ENCODE data around the gene SLC16A5. TPM values are rescaled to one million over a fixed set of nuclear protein-coding genes. Genes with fewer than 3 reads are reported as not detected.

The SLC16A5 gene
- total and polyA plus RNA-seq, 3 donors from 2014 or later: 6.4 to 11.1 (median 6.9) TPM

DNA sequence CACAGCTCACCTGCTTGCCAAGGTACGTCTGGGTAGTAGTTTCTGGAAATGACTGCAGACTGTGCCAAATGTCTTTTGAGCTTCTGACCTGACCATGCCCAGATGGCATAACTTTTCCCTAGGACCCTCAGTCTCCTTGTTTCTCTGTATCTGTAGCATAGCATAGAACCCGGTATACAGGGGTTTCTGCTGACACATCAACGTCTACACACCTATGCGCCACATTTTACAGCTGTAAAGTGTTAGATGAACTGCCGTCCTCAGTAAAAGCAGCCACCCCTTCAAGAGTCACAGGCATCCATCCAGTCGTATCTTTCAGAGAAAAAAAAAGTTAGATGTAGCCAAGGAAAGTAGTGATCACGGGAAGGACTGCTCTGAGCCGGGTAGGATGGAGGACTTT, 23.3 kb upstream of the SLC16A5 start:
- H3K27ac ChIP-seq: no peak overlapping the region
- 81 to 82% methylated on average over 8 of the region's 8 CpGs for WGBS, 2 donors
- DNase-seq: no peak
- no peak overlapping the region for H3K4me3 ChIP-seq
- intact Hi-C loops (cut with DNase I; ENCODE audit: low total_unique reads): no loop called here
- no peaks in the 10 kb centered on the region for H3K9me3 ChIP-seq
- H3K4me1 ChIP-seq: peaks cover 9% of the 10 kb centered on the region
- TF ChIP-seq, protein P1, sequence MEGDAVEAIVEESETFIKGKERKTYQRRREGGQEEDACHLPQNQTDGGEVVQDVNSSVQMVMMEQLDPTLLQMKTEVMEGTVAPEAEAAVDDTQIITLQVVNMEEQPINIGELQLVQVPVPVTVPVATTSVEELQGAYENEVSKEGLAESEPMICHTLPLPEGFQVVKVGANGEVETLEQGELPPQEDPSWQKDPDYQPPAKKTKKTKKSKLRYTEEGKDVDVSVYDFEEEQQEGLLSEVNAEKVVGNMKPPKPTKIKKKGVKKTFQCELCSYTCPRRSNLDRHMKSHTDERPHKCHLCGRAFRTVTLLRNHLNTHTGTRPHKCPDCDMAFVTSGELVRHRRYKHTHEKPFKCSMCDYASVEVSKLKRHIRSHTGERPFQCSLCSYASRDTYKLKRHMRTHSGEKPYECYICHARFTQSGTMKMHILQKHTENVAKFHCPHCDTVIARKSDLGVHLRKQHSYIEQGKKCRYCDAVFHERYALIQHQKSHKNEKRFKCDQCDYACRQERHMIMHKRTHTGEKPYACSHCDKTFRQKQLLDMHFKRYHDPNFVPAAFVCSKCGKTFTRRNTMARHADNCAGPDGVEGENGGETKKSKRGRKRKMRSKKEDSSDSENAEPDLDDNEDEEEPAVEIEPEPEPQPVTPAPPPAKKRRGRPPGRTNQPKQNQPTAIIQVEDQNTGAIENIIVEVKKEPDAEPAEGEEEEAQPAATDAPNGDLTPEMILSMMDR (IDR thresholded peaks at IDR 0.05): no peak
- no peak for TF ChIP-seq POLR2A (IDR thresholded peaks at IDR 0.05)
- no peaks in the 10 kb centered on the region for H3K36me3 ChIP-seq (ENCODE audit: low read depth, missing control alignments)
- H3K27me3 ChIP-seq: no peaks in the 10 kb centered on the region

DNA sequence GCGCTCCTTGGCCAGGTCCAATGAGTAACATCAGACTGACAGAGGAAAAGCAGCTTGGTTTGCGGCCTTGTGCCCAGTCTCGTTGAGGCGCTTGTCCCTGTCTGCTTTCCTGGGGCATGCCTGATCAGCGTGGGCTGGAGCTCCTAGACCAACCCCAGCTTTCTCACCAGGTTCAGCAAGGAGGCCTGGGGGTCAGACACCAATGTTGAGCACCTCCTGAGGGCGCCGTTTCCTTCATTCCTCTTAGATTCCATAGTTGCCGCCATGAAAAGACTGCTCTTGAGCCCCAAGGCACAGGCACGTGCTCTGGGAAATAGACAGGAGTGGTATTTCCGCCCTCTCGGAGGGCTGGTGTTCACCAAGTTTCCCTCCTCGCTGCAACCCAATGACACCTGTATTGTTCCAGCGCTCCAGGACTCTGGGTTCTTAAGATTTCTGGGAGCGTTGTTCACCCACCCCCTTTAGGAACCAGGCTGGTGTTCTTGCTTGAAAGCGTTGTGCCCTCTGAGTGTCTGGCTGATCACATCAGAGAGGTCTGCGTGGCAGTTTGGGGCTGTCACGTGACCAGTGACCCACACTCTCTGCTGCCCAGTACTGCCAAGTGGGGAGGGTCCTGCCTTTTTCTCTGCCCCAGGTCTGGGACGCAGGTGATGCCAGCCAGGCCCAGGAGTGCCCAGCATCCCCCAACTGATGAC, 22.7 kb upstream of the SLC16A5 start:
- H3K4me3 ChIP-seq: no peak overlapping the region
- no peaks in the 10 kb centered on the region for H3K9me3 ChIP-seq
- 90 to 93% methylated on average over 18 of the region's 18 CpGs for WGBS, 2 donors
- no peak for DNase-seq
- no peak overlapping the region for H3K27ac ChIP-seq
- H3K36me3 ChIP-seq (ENCODE audit: low read depth, missing control alignments): no peaks in the 10 kb centered on the region
- intact Hi-C loops (cut with DNase I; ENCODE audit: low total_unique reads): no loop called here
- peaks cover 4% of the 10 kb centered on the region for H3K4me1 ChIP-seq
- TF ChIP-seq POLR2A (IDR thresholded peaks at IDR 0.05): no peak
- TF ChIP-seq, protein P1 (IDR thresholded peaks at IDR 0.05): no peak
- no peaks in the 10 kb centered on the region for H3K27me3 ChIP-seq

DNA sequence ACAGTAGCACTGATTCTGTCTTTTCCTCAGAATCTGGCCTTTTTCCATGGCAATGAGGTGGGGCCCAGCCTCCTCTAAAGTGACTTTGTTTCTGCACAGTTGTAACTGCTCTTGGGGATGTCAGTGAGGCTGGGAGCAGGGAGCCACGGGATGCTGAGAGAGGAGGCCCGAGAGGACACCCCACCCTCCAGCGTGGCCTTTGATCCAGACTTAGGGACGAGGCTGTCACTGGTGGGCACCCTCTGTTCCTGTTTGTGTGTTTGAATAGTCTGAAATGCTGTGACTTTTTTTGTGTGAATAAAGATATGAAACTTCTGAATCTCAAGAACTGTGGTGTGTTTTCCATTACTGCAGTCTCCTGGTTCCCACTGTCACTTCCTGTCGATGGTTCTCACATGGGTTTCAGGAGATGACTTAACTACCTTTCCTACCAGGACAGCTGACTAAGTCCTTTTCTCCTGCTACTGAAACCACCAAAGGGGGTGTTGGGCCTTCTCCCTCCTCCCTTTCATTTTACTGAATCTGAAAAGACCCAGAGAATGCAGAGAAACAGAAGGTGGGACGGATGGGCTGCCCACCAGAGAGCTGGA, 22.1 kb upstream of the SLC16A5 start:
- 73 to 77% methylated on average over 5 to 6 of the region's 6 CpGs for WGBS, 2 donors
- Histone ChIP-seq H3K36me3 (ENCODE audit: low read depth, missing control alignments) (no peaks in the 10 kb centered on the region), H3K4me3 (no peak overlapping the region), H3K4me1 (no peaks in the 10 kb centered on the region), H3K9me3 (no peaks in the 10 kb centered on the region), H3K27ac (no peak overlapping the region), H3K27me3 (no peaks in the 10 kb centered on the region)
- intact Hi-C loops (cut with DNase I; ENCODE audit: low total_unique reads): no loop called here
- no peak for DNase-seq
- no peak for TF ChIP-seq POLR2A (IDR thresholded peaks at IDR 0.05)
- TF ChIP-seq, protein P1 (IDR thresholded peaks at IDR 0.05): no peak

DNA sequence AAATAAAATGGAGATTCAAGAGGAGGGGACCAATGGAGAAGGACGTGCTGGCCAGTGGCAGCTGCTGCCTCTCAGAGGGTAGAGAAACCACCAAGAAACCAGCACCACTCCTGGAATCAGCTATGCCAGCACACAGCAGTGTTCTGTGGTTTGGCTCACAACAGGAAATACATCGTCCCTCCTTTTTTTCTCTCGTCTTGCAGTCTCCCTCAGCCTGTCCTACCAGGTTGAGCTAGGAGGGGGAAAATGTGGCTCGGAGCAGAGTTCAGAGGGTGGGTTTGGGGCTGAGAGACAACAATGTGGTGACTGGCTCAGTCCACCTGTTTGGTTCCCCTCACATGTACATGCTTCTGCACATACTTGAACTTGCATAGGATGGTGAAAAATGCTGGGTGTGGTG, 19.9 kb upstream of the SLC16A5 start:
- Histone ChIP-seq H3K27ac (no peak overlapping the region), H3K27me3 (no peaks in the 10 kb centered on the region), H3K4me3 (no peak overlapping the region), H3K9me3 (no peaks in the 10 kb centered on the region), H3K36me3 (ENCODE audit: low read depth, missing control alignments) (no peaks in the 10 kb centered on the region), H3K4me1 (no peaks in the 10 kb centered on the region)
- TF ChIP-seq, protein P1 (IDR thresholded peaks at IDR 0.05): no peak
- no peak for TF ChIP-seq POLR2A (IDR thresholded peaks at IDR 0.05)
- no peak for DNase-seq
- intact Hi-C loops (cut with DNase I; ENCODE audit: low total_unique reads): no loop called here
- 55 to 66% methylated on average over 4 of the region's 4 CpGs for WGBS, 2 donors

DNA sequence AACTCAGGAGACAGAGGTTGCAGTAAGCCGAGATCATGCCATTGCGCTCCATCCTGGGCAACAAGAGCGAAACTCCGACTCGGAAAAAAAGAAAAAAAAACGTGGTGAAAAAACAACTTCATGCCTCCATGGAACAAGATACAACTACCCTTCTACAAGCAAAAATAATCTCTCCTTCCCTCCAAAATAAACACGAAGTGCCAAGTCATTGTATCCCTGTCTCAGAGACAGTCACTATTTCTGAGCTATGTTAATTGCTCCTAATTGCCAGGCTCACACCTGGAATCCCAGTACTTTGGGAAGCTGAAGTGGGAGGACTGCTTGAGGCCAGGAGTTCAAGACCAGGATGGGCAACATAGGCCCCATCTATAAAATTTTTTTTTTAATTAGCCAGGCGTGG, 19.0 kb upstream of the SLC16A5 start:
- DNase-seq: no peak
- intact Hi-C loops (cut with DNase I; ENCODE audit: low total_unique reads): no loop called here
- no peaks in the 10 kb centered on the region for H3K9me3 ChIP-seq
- H3K4me1 ChIP-seq: no peaks in the 10 kb centered on the region
- no peak for TF ChIP-seq POLR2A (IDR thresholded peaks at IDR 0.05)
- TF ChIP-seq, protein P1 (IDR thresholded peaks at IDR 0.05): no peak
- WGBS, 2 donors: 86 to 87% methylated on average over 8 of the region's 8 CpGs
- no peak overlapping the region for H3K27ac ChIP-seq
- no peak overlapping the region for H3K4me3 ChIP-seq
- no peaks in the 10 kb centered on the region for H3K36me3 ChIP-seq (ENCODE audit: low read depth, missing control alignments)
- no peaks in the 10 kb centered on the region for H3K27me3 ChIP-seq
